Middle frontal gyrus (tissue), 1 donor: ENCODE results near the gene GOLGA6A.
A peak's percentile ranks its signal among the peaks of the same experiment; 100 is the strongest.
"Not testable (repeated sequence)": the region's sequence is repeated elsewhere in the genome, so short reads cannot be mapped to it uniquely, and the experiment has no call there.

Experiments
- DNase-seq: peaks from one replicate; pipeline ENCODE4 v3.0.0-alpha.2; 2015; ENCODE audit warnings: low spot score; ENCODE audit errors: extremely low spot score

Gene GOLGA6A

GRCh38 chr15:74108611-74109010 lies 26.3 kb upstream of the GOLGA6A start:
- DNase-seq, result not testable (repeated sequence)

GRCh38 chr15:74108111-74108510 lies 25.8 kb upstream of the GOLGA6A start:
- no peak for DNase-seq

GRCh38 chr15:74099963-74100733 lies 17.8 kb upstream of the GOLGA6A start:
- DNase-seq, result peak; percentile 81

- DNase-seq, result not testable (repeated sequence)
Observed at GRCh38 chr15:74096753-74097474, 14.6 kb upstream of the GOLGA6A start.

- not testable (repeated sequence) for DNase-seq
Observed at GRCh38 chr15:74095610-74096009, 13.3 kb upstream of the GOLGA6A start.

- DNase-seq, result not testable (repeated sequence)
Observed at GRCh38 chr15:74094567-74094966, 12.2 kb upstream of the GOLGA6A start.

GRCh38 chr15:74075781-74076180 lies 6.6 kb downstream of the GOLGA6A start:
- not testable (repeated sequence) for DNase-seq

- DNase-seq, result not testable (repeated sequence)
Observed at GRCh38 chr15:74072614-74073337, 9.6 kb downstream of the GOLGA6A start.

- not testable (repeated sequence) for DNase-seq
Observed at GRCh38 chr15:74072132-74072531, 10.2 kb downstream of the GOLGA6A start.

GRCh38 chr15:74071645-74072044 lies 10.7 kb downstream of the GOLGA6A start:
- not testable (repeated sequence) for DNase-seq

GRCh38 chr15:74065684-74066411 lies 16.5 kb downstream of the GOLGA6A start:
- not testable (repeated sequence) for DNase-seq

- not testable (repeated sequence) for DNase-seq
Observed at GRCh38 chr15:74064822-74065221, 17.5 kb downstream of the GOLGA6A start.

- not testable (repeated sequence) for DNase-seq
Observed at GRCh38 chr15:74064183-74064582, 18.2 kb downstream of the GOLGA6A start.

- DNase-seq, result not testable (repeated sequence)
Observed at GRCh38 chr15:74063425-74064146, 18.8 kb downstream of the GOLGA6A start.

GRCh38 chr15:74062671-74063070 lies 19.7 kb downstream of the GOLGA6A start:
- DNase-seq, result no peak

GRCh38 chr15:74062236-74062635 lies 20.1 kb downstream of the GOLGA6A start:
- no peak for DNase-seq

GRCh38 chr15:74060251-74060650 lies 22.1 kb downstream of the GOLGA6A start:
- DNase-seq, result no peak

- not testable (repeated sequence) for DNase-seq
Observed at GRCh38 chr15:74059050-74059833, 23.1 kb downstream of the GOLGA6A start.

GRCh38 chr15:74056330-74056729 lies 26.0 kb downstream of the GOLGA6A start:
- not testable (repeated sequence) for DNase-seq

- no peak for DNase-seq
Observed at GRCh38 chr15:74055804-74056203, 26.5 kb downstream of the GOLGA6A start.
